CMK (cell line): ENCODE measurements around the gene HS3ST3B1.

ENCODE experiments used
- DNase-seq: peaks from one replicate; pipeline ENCODE4 v3.0.0-alpha.2; 2010; ENCODE audit warnings: low read depth

HS3ST3B1 gene

GRCh38 chr17:14321476-14321949 lies 20.6 kb downstream of the HS3ST3B1 start:
- DNase-seq: no peak

GRCh38 chr17:14321980-14322776 lies 21.3 kb downstream of the HS3ST3B1 start:
- DNase-seq: no peak

- DNase-seq: no peak
Measured at GRCh38 chr17:14323522-14323981, 22.7 kb downstream of the HS3ST3B1 start.

DNA sequence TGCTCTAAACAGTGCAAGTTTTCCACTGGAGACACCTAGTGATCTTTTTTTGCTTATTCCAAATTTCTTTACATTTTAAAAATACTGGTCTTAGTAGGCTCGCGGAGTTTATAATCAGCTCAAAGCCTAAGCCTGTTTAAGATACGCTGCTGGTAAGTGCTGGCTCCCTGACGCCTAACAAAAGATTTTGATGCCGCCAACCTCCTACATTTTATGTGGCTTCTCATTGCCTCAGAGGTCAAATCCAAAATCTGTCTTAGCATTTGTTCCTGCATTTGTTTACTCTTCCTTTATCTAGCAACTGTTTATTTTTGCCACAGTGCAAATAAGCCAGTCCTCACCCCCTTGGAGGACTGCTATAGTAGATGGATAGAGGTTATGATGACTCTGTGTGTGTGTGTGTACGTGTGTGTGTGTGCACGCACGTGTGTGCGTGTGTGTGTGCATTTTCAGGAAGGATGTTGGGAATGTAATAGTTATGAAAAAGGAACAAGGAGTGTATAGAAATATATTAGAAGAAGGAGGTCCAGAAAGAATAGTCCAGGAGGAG lies 24.8 kb downstream of the HS3ST3B1 start:
- DNase-seq: no peak

DNA sequence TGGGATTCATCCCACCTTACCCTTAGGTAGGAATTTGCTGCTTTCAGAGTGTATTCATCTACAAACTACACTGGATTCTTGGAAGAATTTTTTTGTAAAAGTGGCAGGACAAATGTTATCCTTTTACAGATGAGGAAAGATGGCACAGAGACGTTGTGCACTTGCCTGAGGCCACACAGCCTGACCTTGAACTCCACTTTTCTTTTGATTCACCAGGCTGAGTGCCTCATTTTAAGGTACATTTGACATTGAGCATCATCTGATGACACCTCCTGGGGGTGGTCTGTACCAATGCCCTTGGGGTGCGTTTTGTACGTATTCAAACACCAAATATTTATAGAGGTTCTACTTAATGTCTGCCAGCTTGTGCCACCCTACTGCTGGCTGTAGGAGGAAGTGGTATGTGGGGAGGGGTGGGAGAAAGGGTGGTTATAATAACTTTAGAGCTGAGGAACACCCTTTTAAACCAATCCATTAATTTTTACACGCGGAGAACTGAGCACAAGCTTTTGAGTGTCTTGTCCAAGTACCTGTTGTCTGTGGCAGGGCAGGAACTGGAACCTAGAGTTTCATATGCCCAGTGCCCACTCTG lies 29.1 kb downstream of the HS3ST3B1 start:
- no peak for DNase-seq

DNA sequence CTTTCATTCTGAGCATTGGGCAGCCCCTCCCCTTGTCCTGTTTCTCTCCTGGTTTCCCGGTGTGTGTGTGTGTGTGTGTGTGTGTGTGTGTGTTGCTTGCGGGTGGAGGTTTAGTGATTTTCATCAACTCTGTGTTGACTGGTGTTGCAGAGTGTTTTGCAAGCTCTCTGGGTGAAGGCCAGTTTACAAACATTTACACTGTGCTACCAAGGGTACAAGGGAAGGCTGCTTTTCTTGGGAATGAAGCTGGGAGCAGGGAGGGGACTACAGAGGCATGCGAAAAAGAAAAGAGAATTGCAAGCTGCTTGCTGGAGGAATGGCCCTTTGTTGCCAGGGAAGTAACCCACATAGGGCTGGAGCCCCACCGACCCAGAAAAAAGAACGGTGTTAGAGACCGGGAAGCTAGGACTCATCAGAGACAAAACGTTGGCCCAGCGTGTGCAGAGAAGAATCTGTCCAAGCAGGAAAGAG lies 29.6 kb downstream of the HS3ST3B1 start:
- no peak for DNase-seq

DNA sequence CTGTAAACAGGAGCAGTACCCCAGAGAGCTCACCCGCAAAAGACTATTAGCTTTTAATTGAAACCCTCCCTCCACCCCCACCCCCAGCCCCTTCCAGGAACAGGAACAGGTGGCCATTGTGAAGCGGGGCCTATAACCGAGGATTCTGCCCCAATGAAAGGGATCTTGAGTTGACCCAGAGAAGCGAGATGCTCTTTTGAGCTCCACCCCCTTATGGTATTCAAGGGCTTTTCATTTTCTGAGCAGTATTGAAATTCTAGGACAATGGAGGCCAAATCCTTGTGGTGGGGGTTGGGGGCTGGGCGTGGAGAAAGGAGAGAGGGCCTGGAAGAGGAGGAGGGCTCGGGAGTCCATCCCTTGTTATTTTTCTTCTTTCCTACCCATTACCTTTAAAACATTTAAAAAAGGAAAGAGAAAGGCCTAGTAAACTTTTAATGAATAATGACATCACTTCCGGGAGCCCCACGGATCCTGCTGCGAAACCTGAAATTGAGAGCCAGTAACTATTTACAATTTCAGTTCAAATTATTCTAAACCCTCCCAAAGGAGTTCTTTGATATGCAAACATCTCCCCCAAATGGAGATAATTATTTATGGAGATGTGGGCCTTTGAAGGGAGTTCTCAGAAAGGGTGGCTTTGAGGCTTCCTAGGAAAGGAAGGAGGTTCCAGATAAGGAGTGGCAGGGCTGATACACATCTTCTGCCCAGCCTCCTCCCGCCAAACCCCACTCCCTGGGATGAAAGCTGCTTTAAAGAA lies 30.5 kb downstream of the HS3ST3B1 start:
- peak; percentile 30 for DNase-seq

DNA sequence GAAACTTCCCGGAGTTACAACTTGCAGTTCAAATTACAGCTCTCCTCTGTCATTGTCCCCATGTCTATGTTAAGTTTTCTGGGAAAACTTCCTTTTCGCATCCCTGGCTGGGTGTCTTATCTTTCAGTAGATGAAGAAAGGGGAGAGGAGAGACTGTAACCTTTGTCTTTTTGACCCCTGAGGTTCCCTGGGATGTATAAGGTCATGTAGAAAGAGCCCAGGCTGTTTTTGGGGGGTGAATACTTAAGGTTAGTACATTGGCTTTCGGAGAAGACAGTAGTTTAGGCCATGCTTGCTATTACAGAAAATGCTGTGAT lies 31.1 kb downstream of the HS3ST3B1 start:
- DNase-seq: no peak

DNA sequence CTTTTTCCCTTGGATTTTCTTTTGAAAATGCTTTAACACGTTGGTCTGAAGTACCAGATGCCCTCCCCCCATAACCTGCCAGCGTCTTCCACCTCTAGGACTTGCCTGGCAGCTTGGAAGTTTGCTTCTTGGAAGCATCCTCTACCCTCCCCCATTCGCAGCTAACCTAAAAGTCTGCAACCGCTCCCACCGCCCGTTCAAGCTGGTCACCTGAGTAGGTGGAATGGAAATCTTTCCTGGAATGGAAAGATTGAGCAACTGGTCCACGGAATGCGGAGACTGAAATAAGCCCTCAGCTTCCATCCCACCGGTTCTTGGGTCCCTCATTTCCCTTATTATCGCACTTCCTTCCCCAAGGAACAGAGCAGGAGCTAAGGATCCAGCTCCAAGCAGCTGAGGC lies 31.4 kb downstream of the HS3ST3B1 start:
- DNase-seq: no peak

DNA sequence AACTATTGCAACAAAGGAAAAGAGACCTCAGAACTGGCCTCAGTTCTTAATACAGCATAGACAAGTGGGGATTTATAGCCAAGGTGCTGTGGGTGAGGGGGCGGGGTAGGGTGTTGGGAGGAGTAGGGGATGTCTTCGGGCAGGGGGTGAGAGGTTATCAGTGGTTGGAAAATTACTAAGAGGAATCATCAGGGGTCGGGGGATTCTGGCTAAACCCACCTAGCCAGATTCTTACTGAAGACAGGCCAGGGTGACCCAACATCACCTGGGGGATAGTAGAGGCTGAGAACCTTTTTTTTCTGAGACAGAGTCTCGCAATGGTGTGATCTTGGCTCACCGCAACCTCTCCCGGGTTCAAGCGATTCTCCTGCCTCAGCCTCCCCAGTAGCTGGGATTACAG lies 32.6 kb downstream of the HS3ST3B1 start:
- no peak for DNase-seq

DNA sequence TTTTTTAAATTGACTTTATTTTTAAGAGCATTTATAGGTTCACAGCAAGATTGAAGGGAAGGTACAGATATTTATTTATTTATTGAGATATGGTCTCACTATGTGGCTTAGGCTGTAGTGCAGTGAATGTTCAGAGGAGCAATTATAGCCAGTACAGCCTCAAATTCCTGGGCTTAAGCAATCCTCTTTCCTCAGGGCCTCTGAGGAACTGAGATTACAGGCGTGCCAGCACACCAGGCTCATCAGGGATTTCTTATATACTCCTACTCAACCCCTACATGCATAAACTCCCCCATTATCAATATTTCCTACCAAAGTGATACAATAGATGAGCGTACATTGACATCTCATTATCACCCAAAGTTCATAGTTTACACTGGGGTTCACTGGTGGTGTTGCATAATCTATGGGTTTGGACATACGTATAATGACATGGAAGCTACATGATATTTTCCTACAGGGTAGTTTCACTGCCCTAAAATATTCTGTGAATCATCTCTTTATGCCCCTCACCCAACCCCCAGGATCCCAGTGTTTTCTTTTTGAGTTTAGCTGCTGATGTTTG lies 33.5 kb downstream of the HS3ST3B1 start:
- no peak for DNase-seq

GRCh38 chr17:14334919-14335318 lies 34.0 kb downstream of the HS3ST3B1 start:
- no peak for DNase-seq

- no peak for DNase-seq
Measured at GRCh38 chr17:14336418-14336817, 35.5 kb downstream of the HS3ST3B1 start.

DNA sequence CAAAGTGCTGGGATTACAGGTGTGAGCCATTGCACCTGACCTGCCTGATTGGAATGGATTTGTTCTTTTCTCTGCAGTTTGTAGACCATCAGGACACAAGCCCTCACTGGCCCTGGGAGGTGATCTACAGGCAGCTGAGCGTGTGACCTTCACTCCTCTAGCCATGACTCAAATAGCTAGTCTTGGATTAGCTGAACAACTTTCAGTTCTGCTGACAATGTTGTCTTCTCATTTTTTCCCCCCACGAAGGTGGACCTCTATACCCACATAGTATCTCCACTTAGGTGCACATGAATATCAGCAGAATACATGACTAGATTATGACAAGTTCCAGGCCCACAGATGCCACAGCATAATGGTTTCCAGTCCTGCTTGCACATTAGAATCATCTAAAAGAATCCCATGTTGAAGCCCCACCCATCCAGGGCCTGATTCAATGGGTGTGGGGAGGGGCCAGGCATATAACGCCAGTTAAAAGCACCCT lies 36.8 kb downstream of the HS3ST3B1 start:
- DNase-seq: no peak

GRCh38 chr17:14340857-14341754 lies 40.2 kb downstream of the HS3ST3B1 start:
- no peak for DNase-seq

DNA sequence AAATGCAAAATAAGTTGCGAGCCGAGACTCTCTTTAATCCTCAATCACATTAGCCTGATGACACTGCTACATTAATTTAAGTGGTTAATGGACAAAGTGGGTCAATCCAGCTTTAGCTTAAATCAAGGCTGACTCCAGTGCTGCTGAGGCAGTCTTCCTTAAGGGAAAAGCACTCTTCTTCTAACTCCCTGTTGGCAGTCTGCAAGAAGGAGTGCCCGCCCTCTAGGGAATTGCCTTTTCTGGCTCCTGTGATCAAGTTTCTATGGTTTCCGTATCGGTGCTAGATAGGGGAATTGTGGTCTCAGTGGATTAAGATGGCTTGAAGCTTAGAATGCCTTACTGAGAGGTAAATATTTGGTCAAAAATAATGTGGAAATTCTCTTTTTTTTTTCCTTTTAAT lies 41.0 kb downstream of the HS3ST3B1 start:
- DNase-seq: no peak

GRCh38 chr17:14346801-14347200 lies 45.9 kb downstream of the HS3ST3B1 start:
- DNase-seq: no peak

- no peak for DNase-seq
Measured at GRCh38 chr17:14351493-14351892, 50.6 kb downstream of the HS3ST3B1 start.

DNA sequence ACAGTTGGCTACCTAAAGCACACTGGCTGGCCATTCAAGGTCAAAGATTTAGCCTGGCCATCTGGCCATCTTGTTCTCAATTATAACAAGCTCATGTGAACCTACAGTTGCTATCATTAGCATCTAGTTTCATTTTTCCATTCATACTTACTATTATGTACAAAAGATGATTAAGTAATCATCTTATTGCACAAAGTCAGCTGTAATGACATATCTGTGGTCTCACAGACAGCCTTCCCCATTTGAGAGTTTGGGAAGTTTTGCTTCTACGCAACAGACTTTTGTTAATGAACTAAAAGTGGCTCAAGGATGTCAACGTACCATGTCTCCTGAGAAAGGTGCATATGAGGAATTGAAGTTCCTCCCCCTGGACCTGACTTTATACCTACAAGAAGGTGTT lies 51.3 kb downstream of the HS3ST3B1 start:
- no peak for DNase-seq

DNA sequence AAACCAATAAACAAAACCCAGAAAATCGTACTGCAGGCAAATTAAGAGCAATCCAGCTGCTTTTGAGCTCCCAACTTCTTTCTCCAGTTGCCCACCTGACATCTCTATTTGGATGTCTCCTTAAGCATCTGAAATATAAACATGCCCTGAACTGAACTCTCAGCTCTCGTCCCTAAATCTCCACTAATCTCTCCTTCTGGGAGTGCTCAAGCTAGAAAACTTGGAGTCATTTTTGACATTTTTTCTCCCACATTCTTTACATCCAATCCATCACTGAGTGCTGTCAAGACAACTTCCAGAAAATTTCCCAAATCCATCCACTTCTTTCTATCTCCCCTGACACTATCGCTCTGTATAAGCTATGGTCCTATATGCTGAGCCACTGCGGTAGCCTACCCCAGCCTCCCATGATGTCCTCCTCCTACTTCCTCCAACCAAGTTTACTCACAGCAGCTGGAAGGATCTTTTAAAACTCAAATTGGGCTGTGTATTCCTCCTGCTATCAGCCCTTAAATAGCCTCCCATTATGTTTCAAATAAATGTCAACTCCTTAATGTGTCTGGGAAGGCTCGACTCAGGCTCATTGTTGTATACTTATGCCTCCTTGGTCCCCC lies 53.1 kb downstream of the HS3ST3B1 start:
- DNase-seq: no peak

DNA sequence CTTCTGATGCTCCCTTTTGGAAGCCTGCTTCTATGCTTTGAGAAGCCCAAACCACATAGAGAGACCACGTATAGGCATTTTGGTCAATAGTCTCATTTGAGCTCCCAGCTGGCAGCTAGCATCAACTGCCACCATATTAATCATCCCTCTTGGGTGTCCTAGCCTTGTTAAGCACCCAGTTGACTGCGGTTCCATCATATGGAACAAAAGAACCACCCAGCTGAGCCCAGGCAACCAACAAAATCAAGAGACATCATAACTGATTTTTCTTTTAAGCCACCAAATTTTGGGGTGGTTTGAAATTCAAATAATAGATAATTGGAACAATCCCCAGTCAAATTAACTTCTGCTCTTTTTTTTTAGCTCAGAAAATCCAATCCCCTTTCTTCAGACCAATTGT lies 53.9 kb downstream of the HS3ST3B1 start:
- DNase-seq: no peak
